Hepatocyte (in vitro differentiated cells): ENCODE results near the gene LIPC. TPM values are rescaled to one million over a fixed set of nuclear protein-coding genes. Genes with fewer than 3 reads are reported as not detected.

Source experiments
- DNase-seq: peaks from one replicate; pipeline ENCODE4 v3.0.0-alpha.2; 2016; ENCODE audit warnings: low spot score
- H2AFZ ChIP-seq: fragments of 200-600 bp; sonication (generic); 2 replicates; pipeline ENCODE4 v1.6.0; 2016; ENCODE audit warnings: antibody characterized with exemption, mild to moderate bottlenecking
- H3K27ac ChIP-seq: fragments of 200-600 bp; sonication (generic); 2 replicates; pipeline ENCODE4 v1.5.1; 2016; ENCODE audit warnings: mild to moderate bottlenecking
- H3K27me3 ChIP-seq: fragments of 200-600 bp; sonication (generic); 2 replicates; pipeline ENCODE4 v1.6.1; 2016
- H3K36me3 ChIP-seq: fragments of 200-600 bp; sonication (generic); replicated peaks from 2 replicates; pipeline ENCODE4 v1.5.1; 2016; ENCODE audit warnings: low read depth; ENCODE audit not compliant: insufficient read depth
- H3K4me1 ChIP-seq: fragments of 200-600 bp; sonication (generic); 2 replicates; pipeline ENCODE4 v1.5.1; 2016; ENCODE audit warnings: mild to moderate bottlenecking, moderate library complexity; ENCODE audit not compliant: insufficient read depth
- H3K4me2 ChIP-seq: fragments of 200-600 bp; sonication (generic); 2 replicates; pipeline ENCODE4 v1.6.0; 2016
- H3K4me3 ChIP-seq: fragments of 200-600 bp; sonication (generic); 2 replicates; pipeline ENCODE4 v1.5.1; 2016; ENCODE audit warnings: mild to moderate bottlenecking
- H3K79me2 ChIP-seq: fragments of 200-600 bp; sonication (generic); 2 replicates; pipeline ENCODE4 v1.6.0; 2017; ENCODE audit warnings: mild to moderate bottlenecking
- H3K9me2 ChIP-seq: fragments of 200-600 bp; sonication (generic); replicated peaks from 2 replicates; pipeline ENCODE4 v1.6.0; 2017; ENCODE audit warnings: mild to moderate bottlenecking; ENCODE audit not compliant: insufficient read depth
- H3K9me3 ChIP-seq: fragments of 200-600 bp; sonication (generic); 2 replicates; pipeline ENCODE4 v1.5.1; 2016; ENCODE audit warnings: low read depth, mild to moderate bottlenecking
- H4K20me1 ChIP-seq: fragments of 200-600 bp; sonication (generic); 2 replicates; pipeline ENCODE4 v1.6.0; 2016; ENCODE audit warnings: mild to moderate bottlenecking; ENCODE audit not compliant: insufficient read depth, poor library complexity, severe bottlenecking
- CTCF ChIP-seq: fragments of 200-600 bp; sonication (generic); IDR thresholded peaks from 2 replicates; pipeline ENCODE4 v1.5.1; 2016; ENCODE audit warnings: antibody characterized with exemption, mild to moderate bottlenecking; ENCODE audit not compliant: poor library complexity
- EZH2 ChIP-seq: fragments of 200-600 bp; sonication (generic); IDR thresholded peaks from 2 replicates; pipeline ENCODE4 v1.6.1; 2016; ENCODE audit warnings: antibody characterized with exemption, mild to moderate bottlenecking, borderline replicate concordance
- EZH2phosphoT487 ChIP-seq: fragments of 200-600 bp; sonication (generic); IDR thresholded peaks from one replicate; pipeline ENCODE4 v1.6.1; 2018; ENCODE audit warnings: antibody characterized with exemption, mild to moderate bottlenecking, low read depth, moderate library complexity; ENCODE audit not compliant: unreplicated experiment, severe bottlenecking
- WGBS: methylation state at CpG from one replicate; pipeline ENCODE4 v1.1.6; 2016; ENCODE audit warnings: low lambda C conversion rate; ENCODE audit errors: missing lambda C conversion rate; 5-methylcytosine and 5-hydroxymethylcytosine counted together
- polyA plus RNA-seq: library from polyadenylated mRNA; unstranded; fragments of >200 nt; fragmentation: Nextera tagmentation; extraction: Ambion mirVana; gene quantifications from 2 replicates; pipeline ENCODE4 v1.2.1, GENCODE V29; 2016
- total RNA-seq: library from RNA; depleted of rRNA; stranded (reverse); fragments of >200 nt; gene quantifications from 2 replicates; pipeline ENCODE4 v1.2.3, GENCODE V29; 2014

LIPC gene
- total and polyA plus RNA-seq, 2 experiments from 2014 or later = 37.0 to 64.8 TPM

- no peaks in the 10 kb centered on the region for H3K79me2 ChIP-seq
- WGBS = 42% methylated on average over 4 of the region's 4 CpGs
- H3K9me3 ChIP-seq = no peaks in the 10 kb centered on the region
- peak overlapping the region; percentile 15 for H3K4me2 ChIP-seq
- H4K20me1 ChIP-seq = no peaks in the 10 kb centered on the region
- H3K36me3 ChIP-seq = no peaks in the 10 kb centered on the region
- H3K27me3 ChIP-seq = no peaks in the 10 kb centered on the region
- no peak overlapping the region for H2AFZ ChIP-seq
- H3K4me1 ChIP-seq = peaks cover 22% of the 10 kb centered on the region
- no peak overlapping the region for H3K4me3 ChIP-seq
- H3K27ac ChIP-seq = peak overlapping the region; percentile 54
- TF ChIP-seq EZH2phosphoT487 (no peak), EZH2 (no peak), CTCF (no peak)
- no peaks in the 10 kb centered on the region for H3K9me2 ChIP-seq
- no peak for DNase-seq
Observed at GRCh38 chr15:58442122-58442521, 10.3 kb downstream of the LIPC start.

- Histone ChIP-seq H3K4me1 (peaks cover 22% of the 10 kb centered on the region), H3K27ac (no peak overlapping the region)
Observed at GRCh38 chr15:58443308-58443707, 11.5 kb downstream of the LIPC start.

GRCh38 chr15:58444056-58444455 lies 12.3 kb downstream of the LIPC start:
- Histone ChIP-seq H3K79me2 (no peaks in the 10 kb centered on the region), H3K27ac (no peak overlapping the region), H3K27me3 (no peaks in the 10 kb centered on the region), H3K9me2 (no peaks in the 10 kb centered on the region), H3K36me3 (no peaks in the 10 kb centered on the region), H3K4me3 (no peak overlapping the region), H3K9me3 (no peaks in the 10 kb centered on the region), H3K4me1 (peaks cover 22% of the 10 kb centered on the region), H3K4me2 (no peak overlapping the region), H4K20me1 (no peaks in the 10 kb centered on the region), H2AFZ (no peak overlapping the region)
- no peak for DNase-seq
- no peak for TF ChIP-seq EZH2
- no peak for TF ChIP-seq EZH2phosphoT487
- TF ChIP-seq CTCF = no peak
- WGBS = 70% methylated on average over 7 of the region's 7 CpGs

More at GRCh38 chr15:58443308-58443707, 11.5 kb downstream of the LIPC start:
- Histone ChIP-seq H3K36me3 (no peaks in the 10 kb centered on the region), H4K20me1 (no peaks in the 10 kb centered on the region), H2AFZ (no peak overlapping the region), H3K4me2 (no peak overlapping the region), H3K79me2 (no peaks in the 10 kb centered on the region), H3K9me2 (no peaks in the 10 kb centered on the region), H3K9me3 (no peaks in the 10 kb centered on the region), H3K4me3 (no peak overlapping the region), H3K27me3 (no peaks in the 10 kb centered on the region)
- 84% methylated on average over 4 of the region's 4 CpGs for WGBS
- TF ChIP-seq CTCF (no peak), EZH2 (no peak), EZH2phosphoT487 (no peak)
- DNase-seq = no peak
